Brain microvascular endothelial cell (primary cell): Measurements from ENCODE around the gene EED.

Source experiments
- DNase-seq: peaks from one replicate; pipeline ENCODE4 v3.0.0-alpha.2; 2020
- H3K27ac ChIP-seq: fragments of 250-450 bp; sonication (Bioruptor Pico); 2 replicates; pipeline ENCODE4 v1.5.1; 2020; ENCODE audit warnings: mild to moderate bottlenecking, moderate library complexity
- H3K27me3 ChIP-seq: fragments of 250-450 bp; sonication (Bioruptor Pico); replicated peaks from 2 replicates; pipeline ENCODE4 v1.5.1; 2020; ENCODE audit warnings: mild to moderate bottlenecking
- H3K36me3 ChIP-seq: fragments of 250-450 bp; sonication (Bioruptor Pico); replicated peaks from 2 replicates; pipeline ENCODE4 v1.5.1; 2020; ENCODE audit warnings: mild to moderate bottlenecking
- H3K4me3 ChIP-seq: 2 replicates; pipeline ENCODE4 v1.5.1; 2011; ENCODE audit warnings: low read depth, mild to moderate bottlenecking, control low read depth, low read length, moderate library complexity
- CTCF ChIP-seq: IDR thresholded peaks from 2 replicates; pipeline ENCODE4 v1.5.1; 2011; ENCODE audit warnings: low read depth, mild to moderate bottlenecking, moderate library complexity, low read length, control low read depth, inconsistent platforms; ENCODE audit errors: missing control alignments
- in situ Hi-C: cut with HindIII; loops from 2 replicates; pipeline ENCODE4 v1.10.0; 2017; ENCODE audit warnings: low sequenced_read_pairs, low pct_ligation_motif_present

Gene EED, protein sequence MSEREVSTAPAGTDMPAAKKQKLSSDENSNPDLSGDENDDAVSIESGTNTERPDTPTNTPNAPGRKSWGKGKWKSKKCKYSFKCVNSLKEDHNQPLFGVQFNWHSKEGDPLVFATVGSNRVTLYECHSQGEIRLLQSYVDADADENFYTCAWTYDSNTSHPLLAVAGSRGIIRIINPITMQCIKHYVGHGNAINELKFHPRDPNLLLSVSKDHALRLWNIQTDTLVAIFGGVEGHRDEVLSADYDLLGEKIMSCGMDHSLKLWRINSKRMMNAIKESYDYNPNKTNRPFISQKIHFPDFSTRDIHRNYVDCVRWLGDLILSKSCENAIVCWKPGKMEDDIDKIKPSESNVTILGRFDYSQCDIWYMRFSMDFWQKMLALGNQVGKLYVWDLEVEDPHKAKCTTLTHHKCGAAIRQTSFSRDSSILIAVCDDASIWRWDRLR

GRCh38 chr11:86244522-86245368, at the start of gene EED:
TSS of gene EED (plus strand) at chr11:86244753. CDS start at chr11:86245230, 477 bp downstream.
- TF ChIP-seq CTCF: no peak
- H3K27ac ChIP-seq: peak within 1 kb of the TSS; percentile 99
- H3K36me3 ChIP-seq: no peaks in the 10 kb centered on the region
- peak; percentile 93 for DNase-seq
- in situ Hi-C loops: no loop called here
- H3K27me3 ChIP-seq: no peaks in the 10 kb centered on the region
- H3K4me3 ChIP-seq: peak within 1 kb of the TSS; percentile 92

GRCh38 chr11:86194998-86195397, 49.6 kb upstream of the EED start:
- no peaks in the 10 kb centered on the region for H3K36me3 ChIP-seq
- H3K4me3 ChIP-seq: no peak overlapping the region
- in situ Hi-C loops: no loop called here
- H3K27me3 ChIP-seq: no peaks in the 10 kb centered on the region
- no peak for TF ChIP-seq CTCF
- no peak for DNase-seq
- no peak overlapping the region for H3K27ac ChIP-seq

GRCh38 chr11:86196085-86196696, 48.4 kb upstream of the EED start:
- TF ChIP-seq CTCF: no peak

GRCh38 chr11:86196913-86197312, 47.6 kb upstream of the EED start:
- no peak overlapping the region for H3K27ac ChIP-seq
- in situ Hi-C loops: no loop called here
- no peaks in the 10 kb centered on the region for H3K36me3 ChIP-seq
- no peaks in the 10 kb centered on the region for H3K27me3 ChIP-seq
- TF ChIP-seq CTCF: no peak
- no peak overlapping the region for H3K4me3 ChIP-seq
- DNase-seq: no peak

More at GRCh38 chr11:86196085-86196696, 48.4 kb upstream of the EED start:
- H3K4me3 ChIP-seq: no peak overlapping the region
- no peak overlapping the region for H3K27ac ChIP-seq
- H3K27me3 ChIP-seq: no peaks in the 10 kb centered on the region
- in situ Hi-C loops: no loop called here
- no peak for DNase-seq
- no peaks in the 10 kb centered on the region for H3K36me3 ChIP-seq

DNA sequence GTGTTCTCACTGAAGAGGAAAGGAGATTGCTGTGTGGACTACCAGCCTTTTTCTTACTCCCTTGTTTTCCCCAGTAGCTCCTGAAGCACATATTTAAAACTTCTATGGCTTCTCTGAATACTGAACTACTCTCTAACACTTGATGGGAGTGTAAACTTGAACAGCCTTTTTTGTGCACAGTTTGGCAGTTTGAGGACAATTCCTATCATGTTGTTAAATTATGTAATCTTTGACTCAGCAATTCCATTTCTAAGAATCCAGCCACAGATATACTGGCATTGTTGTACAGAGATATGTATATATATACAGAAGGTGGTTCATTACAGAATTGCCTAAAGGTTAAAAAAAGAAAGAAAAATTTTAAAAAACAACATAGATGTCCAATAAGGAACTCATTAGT, 47.1 kb upstream of the EED start:
- H3K27ac ChIP-seq: no peak overlapping the region
- no peak for TF ChIP-seq CTCF
- no peaks in the 10 kb centered on the region for H3K36me3 ChIP-seq
- no peak for DNase-seq
- H3K27me3 ChIP-seq: no peaks in the 10 kb centered on the region
- H3K4me3 ChIP-seq: no peak overlapping the region
- in situ Hi-C loops: no loop called here
